ENCODE results near the gene N4BP2L2.
A peak's percentile ranks its signal among the peaks of the same experiment; 100 is the strongest.

N4BP2L2 gene

DNA sequence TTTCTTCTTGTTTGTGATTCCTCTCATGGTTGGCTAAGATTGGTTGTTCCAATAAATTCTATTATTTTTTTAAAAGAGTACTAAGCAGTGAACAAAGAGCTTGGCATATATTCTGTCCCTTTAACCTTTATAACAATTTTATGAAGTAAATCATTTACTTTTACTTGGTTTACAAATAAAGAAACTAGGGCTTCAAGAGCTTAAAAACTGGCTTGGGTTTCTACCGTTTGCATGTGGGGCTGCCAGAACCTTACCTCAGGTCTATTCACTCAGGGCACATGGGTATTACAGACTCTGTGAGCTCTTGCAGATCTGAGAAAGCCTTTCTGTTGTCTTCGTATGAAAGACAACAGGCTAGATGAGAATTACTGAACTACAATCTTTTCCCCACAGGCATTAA lies 124.0 kb downstream of the N4BP2L2 start:
- H3K4me3 ChIP-seq (ENCODE audit: low read depth, low read length), result no peak overlapping the region
- no peak overlapping the region for H3K27ac ChIP-seq
- DNase-seq, result no peak
- no peaks in the 10 kb centered on the region for H3K36me3 ChIP-seq (replicated peaks)
- in situ Hi-C loops (cut with HindIII; ENCODE audit: low pct_ligation_motif_present, low sequenced_read_pairs), result no loop called here
- TF ChIP-seq, protein P1, sequence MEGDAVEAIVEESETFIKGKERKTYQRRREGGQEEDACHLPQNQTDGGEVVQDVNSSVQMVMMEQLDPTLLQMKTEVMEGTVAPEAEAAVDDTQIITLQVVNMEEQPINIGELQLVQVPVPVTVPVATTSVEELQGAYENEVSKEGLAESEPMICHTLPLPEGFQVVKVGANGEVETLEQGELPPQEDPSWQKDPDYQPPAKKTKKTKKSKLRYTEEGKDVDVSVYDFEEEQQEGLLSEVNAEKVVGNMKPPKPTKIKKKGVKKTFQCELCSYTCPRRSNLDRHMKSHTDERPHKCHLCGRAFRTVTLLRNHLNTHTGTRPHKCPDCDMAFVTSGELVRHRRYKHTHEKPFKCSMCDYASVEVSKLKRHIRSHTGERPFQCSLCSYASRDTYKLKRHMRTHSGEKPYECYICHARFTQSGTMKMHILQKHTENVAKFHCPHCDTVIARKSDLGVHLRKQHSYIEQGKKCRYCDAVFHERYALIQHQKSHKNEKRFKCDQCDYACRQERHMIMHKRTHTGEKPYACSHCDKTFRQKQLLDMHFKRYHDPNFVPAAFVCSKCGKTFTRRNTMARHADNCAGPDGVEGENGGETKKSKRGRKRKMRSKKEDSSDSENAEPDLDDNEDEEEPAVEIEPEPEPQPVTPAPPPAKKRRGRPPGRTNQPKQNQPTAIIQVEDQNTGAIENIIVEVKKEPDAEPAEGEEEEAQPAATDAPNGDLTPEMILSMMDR (IDR thresholded peaks at IDR 0.05; ENCODE audit: low read depth, low read length, missing control alignments), result no peak
- no peaks in the 10 kb centered on the region for H3K27me3 ChIP-seq (replicated peaks)

DNA sequence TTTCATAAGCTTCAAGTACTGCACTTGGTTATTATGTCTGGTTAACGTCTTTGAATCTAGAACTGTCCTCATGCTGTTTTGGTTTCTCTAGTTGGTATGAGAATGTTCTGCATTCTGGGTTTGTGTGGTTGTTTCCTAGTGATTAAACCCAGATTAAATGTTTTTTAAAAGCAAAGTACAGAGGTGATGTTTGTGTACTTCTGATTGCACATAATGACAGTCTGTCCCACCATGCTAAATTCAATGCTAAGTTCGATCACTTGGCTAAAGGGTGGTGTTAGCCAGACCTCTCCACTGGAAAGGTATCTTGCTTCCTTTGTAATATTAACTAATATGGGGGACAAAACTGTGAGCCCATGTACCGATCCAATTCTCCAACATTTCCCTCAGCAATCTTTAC lies 125.3 kb downstream of the N4BP2L2 start:
- H3K27ac ChIP-seq, result no peak overlapping the region

DNA sequence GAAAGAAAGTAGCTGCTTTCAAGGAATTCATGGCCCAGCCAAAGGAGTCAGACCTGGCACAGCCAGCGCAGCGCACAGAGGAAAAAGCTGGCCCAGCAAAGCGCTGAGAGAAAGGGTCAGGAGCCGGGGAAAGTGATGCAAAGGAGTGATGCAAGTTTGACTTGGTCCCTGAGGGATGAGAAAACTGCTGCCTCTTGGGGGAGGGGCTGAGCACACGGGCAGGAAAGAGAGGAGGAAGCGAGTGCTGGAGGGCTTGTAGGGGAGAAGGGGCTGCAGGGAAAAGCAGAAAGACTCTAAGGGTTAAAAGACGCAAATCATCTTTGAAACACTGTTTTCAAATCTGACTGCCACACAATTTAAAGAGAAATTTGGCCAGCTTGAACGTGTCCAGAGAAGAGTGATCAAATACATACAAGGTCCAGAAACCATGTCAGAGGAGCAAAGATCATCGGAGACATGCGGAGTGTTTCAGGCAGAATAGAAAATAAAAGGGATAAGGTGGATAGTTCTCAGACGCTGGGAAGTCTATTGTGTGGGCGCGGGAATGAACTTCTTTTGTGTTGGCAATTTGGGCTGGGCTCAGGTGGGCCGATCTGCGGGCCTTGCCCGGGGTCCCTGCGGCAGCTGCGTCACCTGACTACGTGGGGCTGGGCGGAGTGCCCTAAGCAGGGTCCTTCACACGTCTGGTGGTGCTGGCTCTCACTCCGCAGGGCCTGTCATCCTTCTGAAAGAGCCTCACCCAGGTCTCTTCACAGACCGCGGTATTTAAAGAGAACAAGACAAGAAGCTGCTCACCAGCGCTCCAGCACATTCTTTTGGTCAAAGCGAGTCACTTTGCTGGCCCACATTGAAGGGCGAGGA lies 128.8 kb downstream of the N4BP2L2 start:
- Histone ChIP-seq H3K36me3 (replicated peaks) (no peaks in the 10 kb centered on the region), H3K27ac (no peak overlapping the region), H3K4me3 (ENCODE audit: low read depth, low read length) (peak overlapping the region; percentile 47), H3K27me3 (replicated peaks) (no peaks in the 10 kb centered on the region)
- TF ChIP-seq, protein P1 (IDR thresholded peaks at IDR 0.05; ENCODE audit: low read depth, low read length, missing control alignments), result no peak
- in situ Hi-C loops (cut with HindIII; ENCODE audit: low pct_ligation_motif_present, low sequenced_read_pairs), result no loop called here
- DNase-seq, result peak; percentile 50

More for the DNA sequence above, 125.3 kb downstream of the N4BP2L2 start:
- no peak overlapping the region for H3K4me3 ChIP-seq (ENCODE audit: low read depth, low read length)
- TF ChIP-seq, protein P1 (IDR thresholded peaks at IDR 0.05; ENCODE audit: low read depth, low read length, missing control alignments), result no peak
- in situ Hi-C loops (cut with HindIII; ENCODE audit: low pct_ligation_motif_present, low sequenced_read_pairs), result no loop called here
- no peak for DNase-seq
- H3K36me3 ChIP-seq (replicated peaks), result no peaks in the 10 kb centered on the region
- no peaks in the 10 kb centered on the region for H3K27me3 ChIP-seq (replicated peaks)

DNA sequence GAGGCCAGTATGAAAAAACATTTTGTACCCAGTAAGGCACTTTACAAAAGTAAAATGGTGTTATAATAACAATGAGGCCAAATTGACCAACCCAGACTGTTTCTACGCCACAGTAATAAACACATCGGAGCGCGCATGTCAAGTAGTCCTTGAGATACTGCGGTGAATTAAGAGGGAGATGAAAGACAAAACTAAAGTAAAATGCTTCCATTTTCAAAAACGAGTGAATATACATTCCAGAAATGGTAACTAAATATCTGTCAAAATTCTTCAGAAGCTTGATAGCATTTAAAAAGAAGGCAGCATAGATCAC lies 129.6 kb downstream of the N4BP2L2 start:
- Histone ChIP-seq H3K36me3 (replicated peaks) (no peaks in the 10 kb centered on the region), H3K27ac (no peak overlapping the region), H3K27me3 (replicated peaks) (no peaks in the 10 kb centered on the region), H3K4me3 (ENCODE audit: low read depth, low read length) (no peak overlapping the region)
- DNase-seq, result no peak
- in situ Hi-C loops (cut with HindIII; ENCODE audit: low pct_ligation_motif_present, low sequenced_read_pairs), result no loop called here
- TF ChIP-seq, protein P1 (IDR thresholded peaks at IDR 0.05; ENCODE audit: low read depth, low read length, missing control alignments), result no peak

DNA sequence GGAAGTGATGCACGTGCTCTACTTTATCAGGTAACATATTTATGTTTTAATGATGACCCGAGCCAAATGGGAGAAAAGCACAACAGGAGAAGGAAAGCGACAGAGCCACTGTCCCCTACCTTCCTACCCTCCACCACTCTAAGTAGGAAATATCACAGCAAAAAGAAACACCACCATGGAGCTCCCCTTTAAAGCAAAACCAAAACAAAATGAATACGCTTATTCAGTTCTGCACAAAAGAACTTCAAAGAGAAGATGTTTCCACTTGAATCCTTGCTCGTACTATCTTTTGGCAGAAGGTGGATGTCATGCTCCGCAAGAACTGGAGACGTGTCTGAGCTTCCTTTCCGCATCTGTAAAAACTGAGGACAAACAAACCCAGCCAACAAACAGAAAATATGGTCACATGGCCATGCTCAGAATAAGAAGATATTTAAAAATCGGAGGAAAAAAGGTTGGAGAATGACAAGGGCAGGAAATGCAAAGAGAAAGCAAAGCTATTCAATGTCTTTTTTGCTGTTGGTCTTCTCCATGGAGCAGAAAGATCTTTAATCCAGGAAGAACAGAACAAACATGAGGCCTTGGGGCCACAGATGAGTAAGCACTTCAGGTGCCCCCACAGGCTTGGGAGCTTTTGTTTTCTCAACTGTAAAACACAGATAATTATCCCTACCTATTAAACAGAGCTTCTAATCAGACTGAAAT lies 130.1 kb downstream of the N4BP2L2 start:
- in situ Hi-C loops (cut with HindIII; ENCODE audit: low pct_ligation_motif_present, low sequenced_read_pairs), result no loop called here
- TF ChIP-seq, protein P1 (IDR thresholded peaks at IDR 0.05; ENCODE audit: low read depth, low read length, missing control alignments), result no peak
- Histone ChIP-seq H3K36me3 (replicated peaks) (no peaks in the 10 kb centered on the region), H3K4me3 (ENCODE audit: low read depth, low read length) (no peak overlapping the region), H3K27ac (no peak overlapping the region), H3K27me3 (replicated peaks) (no peaks in the 10 kb centered on the region)
- no peak for DNase-seq

Data from brain microvascular endothelial cell (primary cell).